HCT116 (cell line): ENCODE results near the gene GNG7. TPM values are rescaled to one million over a fixed set of nuclear protein-coding genes. Genes with fewer than 3 reads are reported as not detected.

Source experiments
- ATAC-seq: fragments of 200-7000 bp; cut with Tn5 transposase; 2 replicates; pipeline ENCODE4 v1.9.1; 2020; ENCODE audit warnings: mild to moderate bottlenecking, moderate library complexity
- BruUV-seq: library from RNA; stranded (reverse); fragments of 400-500 nt; replicated peaks from 2 replicates; lab custom pipeline; 2021; lab: Mats Ljungman, UMichigan
- CTCF ChIA-PET: fragments of 300-600 bp; sonication (Branson Sonifier 250); formaldehyde crosslinking; loops from one replicate; lab custom pipeline; 2021; ENCODE audit warnings: antibody characterized with exemption; lab: Charles Lee
- POLR2A ChIA-PET: fragments of 300-600, 350-600 bp; sonication (Branson Sonifier 250); formaldehyde crosslinking; loops from one replicate; lab custom pipeline; 2021; ENCODE audit warnings: antibody characterized with exemption; lab: Charles Lee
- RAD21 ChIA-PET, 2 experiments: fragments of 300-600 bp; sonication (Branson Sonifier 250); formaldehyde crosslinking; loops; one replicate each; lab custom pipeline; 2023; ENCODE audit warnings: low total read pairs in 2 of 2; ENCODE audit not compliant: uncharacterized antibody in 2 of 2, unreplicated experiment in 2 of 2, low non-redundant PET in 1 of 2; lab: Charles Lee
- DNase-seq: peaks from one replicate; pipeline ENCODE4 v3.0.0-alpha.2; 2010; ENCODE audit warnings: low read depth, low spot score
- H2AFZ ChIP-seq: fragments of 200-600 bp; shearing (Covaris generic), sonication (generic); 2 replicates; pipeline ENCODE4 v1.6.1; 2017; ENCODE audit warnings: low read depth, mixed run types, mixed read lengths, antibody characterized with exemption, low read length; ENCODE audit not compliant: poor library complexity, severe bottlenecking
- H3K27ac ChIP-seq: 2 replicates; pipeline ENCODE4 v1.5.1; 2012; ENCODE audit warnings: low read depth, low read length
- H3K27me3 ChIP-seq: fragments of 200-600 bp; sonication (generic); 2 replicates; pipeline ENCODE4 v1.6.1; 2016; ENCODE audit warnings: mixed run types, low read length, mixed read lengths; ENCODE audit not compliant: insufficient read depth
- H3K36me3 ChIP-seq, 2 experiments: fragments of 200-500 bp in 1 of 2; fragments of 200-600 bp in 1 of 2; sonication (Bioruptor generic) in 1 of 2; sonication (generic) in 1 of 2; 2 replicates each; pipeline versions ENCODE4 v1.5.1 to v1.6.1; 2014 to 2016; ENCODE audit warnings: low read length in 2 of 2, inconsistent platforms in 1 of 2, mixed read lengths in 1 of 2, mixed run types in 1 of 2; ENCODE audit not compliant: insufficient read depth in 2 of 2, control insufficient read depth in 1 of 2
- H3K4me1 ChIP-seq, 2 experiments: fragments of 200-600 bp in 1 of 2; sonication (generic) in 1 of 2; 2 replicates each; pipeline versions ENCODE4 v1.5.1 to v1.6.1; 2012 to 2017; ENCODE audit warnings: low read length in 2 of 2, inconsistent platforms in 1 of 2, mild to moderate bottlenecking in 1 of 2, mixed read lengths in 1 of 2, mixed run types in 1 of 2, moderate library complexity in 1 of 2; ENCODE audit not compliant: insufficient read depth in 2 of 2, control insufficient read depth in 1 of 2
- H3K4me2 ChIP-seq: fragments of 200-600 bp; sonication (generic); 2 replicates; pipeline ENCODE4 v1.6.1; 2017; ENCODE audit warnings: mixed run types, low read length, mixed read lengths
- H3K4me3 ChIP-seq, 2 experiments: fragments of 200-600 bp in 1 of 2; sonication (generic) in 1 of 2; replicated peaks in 1 of 2; 2 replicates each; pipeline ENCODE4 v1.5.1; 2011 to 2016; ENCODE audit warnings: low read length in 2 of 2, control low read depth in 1 of 2, low read depth in 1 of 2, mild to moderate bottlenecking in 1 of 2, mixed read lengths in 1 of 2, mixed run types in 1 of 2
- H3K79me2 ChIP-seq: fragments of 200-600 bp; sonication (generic); 2 replicates; pipeline ENCODE4 v1.6.1; 2017; ENCODE audit warnings: mild to moderate bottlenecking, mixed run types, low read length, moderate library complexity, mixed read lengths; ENCODE audit not compliant: insufficient read depth
- H3K9ac ChIP-seq: fragments of 200-600 bp; sonication (generic); 2 replicates; pipeline ENCODE4 v1.6.1; 2016; ENCODE audit warnings: low read length, mixed read lengths
- H3K9me2 ChIP-seq: fragments of 200-600 bp; sonication (generic), shearing (Covaris generic); 2 replicates; pipeline ENCODE4 v1.6.1; 2017; ENCODE audit warnings: mixed run types, mild to moderate bottlenecking, moderate library complexity; ENCODE audit not compliant: insufficient read depth
- H3K9me3 ChIP-seq, 2 experiments: fragments of 200-500 bp in 1 of 2; fragments of 200-600 bp in 1 of 2; sonication (Bioruptor generic) in 1 of 2; sonication (generic) in 1 of 2; 2 replicates each; pipeline ENCODE4 v1.6.1; 2014 to 2017; ENCODE audit warnings: low read length in 2 of 2, mixed read lengths in 2 of 2, inconsistent platforms in 1 of 2, low read depth in 1 of 2, mild to moderate bottlenecking in 1 of 2, mixed run types in 1 of 2, moderate library complexity in 1 of 2; ENCODE audit not compliant: control insufficient read depth in 1 of 2, insufficient read depth in 1 of 2
- H4K20me1 ChIP-seq: fragments of 200-600 bp; sonication (generic), shearing (Covaris generic); 2 replicates; pipeline ENCODE4 v1.6.1; 2017; ENCODE audit warnings: mixed run types, mild to moderate bottlenecking, moderate library complexity; ENCODE audit not compliant: insufficient read depth
- CBX3 ChIP-seq: IDR thresholded peaks from 2 replicates; pipeline ENCODE4 v1.6.1; 2012; ENCODE audit warnings: low read depth
- CEBPB ChIP-seq: IDR thresholded peaks from 2 replicates; pipeline ENCODE4 v1.6.1; 2012; ENCODE audit warnings: low read depth
- ELF1 ChIP-seq: IDR thresholded peaks from 2 replicates; pipeline ENCODE4 v1.6.1; 2012; ENCODE audit warnings: low read depth, borderline replicate concordance
- FOSL1 ChIP-seq: IDR thresholded peaks from 2 replicates; pipeline ENCODE4 v1.6.1; 2012; ENCODE audit warnings: low read depth
- JUND ChIP-seq: IDR thresholded peaks from 2 replicates; pipeline ENCODE4 v1.6.1; 2012
- POLR2A ChIP-seq: IDR thresholded peaks from 2 replicates; pipeline ENCODE4 v1.7.0; 2011; ENCODE audit warnings: borderline replicate concordance; ENCODE audit not compliant: insufficient read depth, insufficient read length; ENCODE audit errors: extremely low read depth
- RAD21 ChIP-seq: IDR thresholded peaks from 2 replicates; pipeline ENCODE4 v1.6.1; 2012; ENCODE audit warnings: low read depth, mild to moderate bottlenecking
- REST ChIP-seq: IDR thresholded peaks from 2 replicates; pipeline ENCODE4 v1.6.1; 2012; ENCODE audit warnings: low read depth
- SIN3A ChIP-seq: IDR thresholded peaks from 2 replicates; pipeline ENCODE4 v1.6.1; 2012; ENCODE audit warnings: low read depth
- SP1 ChIP-seq: IDR thresholded peaks from 2 replicates; pipeline ENCODE4 v1.6.1; 2012; ENCODE audit warnings: low read depth
- TCF7L2 ChIP-seq: IDR thresholded peaks from 2 replicates; pipeline ENCODE4 v1.7.0; 2011; ENCODE audit warnings: borderline replicate concordance, inconsistent platforms; ENCODE audit not compliant: insufficient read depth, insufficient read length; ENCODE audit errors: extremely low read depth
- YY1 ChIP-seq: IDR thresholded peaks from 2 replicates; pipeline ENCODE4 v1.6.1; 2011; ENCODE audit warnings: low read length, low read depth, moderate library complexity, mild to moderate bottlenecking; ENCODE audit not compliant: insufficient replicate concordance; ENCODE audit errors: extremely low read depth
- ZBTB33 ChIP-seq: IDR thresholded peaks from 2 replicates; pipeline ENCODE4 v1.6.1; 2011; ENCODE audit warnings: mild to moderate bottlenecking, low read length, moderate library complexity; ENCODE audit not compliant: insufficient replicate concordance; ENCODE audit errors: extremely low read depth
- ZFX ChIP-seq: fragments of 450-650 bp; IDR thresholded peaks from 2 replicates; pipeline ENCODE4 v1.6.1; 2017
- ZNF274 ChIP-seq: fragments of 200-500 bp; sonication (Bioruptor generic); IDR thresholded peaks from 2 replicates; pipeline ENCODE4 v1.6.1; 2014; ENCODE audit warnings: mild to moderate bottlenecking, low read depth, low read length, inconsistent platforms
- intact Hi-C: fragments of 100-400 bp; cut with micrococcal nuclease; formaldehyde crosslinking; loops from 2 replicates; pipeline ENCODE4 v1.10.0; 2022
- total RNA-seq: library from RNA; stranded (reverse); gene quantifications from one replicate; pipeline ENCODE4 v1.2.1, GENCODE V29; 2021; ENCODE audit not compliant: unreplicated experiment

GNG7 gene
- total RNA-seq, 1 experiment from 2014 or later = 11.3 TPM

- TF ChIP-seq ZBTB33 = no peak
- TF ChIP-seq SP1 = no peak
Measured at GRCh38 chr19:2690856-2691255, 11.6 kb downstream of the GNG7 start (continued).

- Histone ChIP-seq H3K4me1 (no peaks in the 10 kb centered on the region), H3K9me2 (no peaks in the 10 kb centered on the region), H3K27me3 (no peaks in the 10 kb centered on the region), H4K20me1 (no peaks in the 10 kb centered on the region), H3K27ac (no peak overlapping the region), H2AFZ (no peak overlapping the region)
- BruUV-seq = no TSS peak
- ChIA-PET POLR2A (no interaction called here), CTCF (no interaction called here)
- intact Hi-C loops = no loop called here
- DNase-seq = no peak
- TF ChIP-seq ZFX (no peak), CBX3 (no peak), JUND (no peak), SIN3A (no peak), ELF1 (no peak), RAD21 (no peak), TCF7L2 (no peak), POLR2A (no peak), ZNF274 (no peak), FOSL1 (no peak), YY1 (no peak), CEBPB (no peak), REST (no peak)
- TF ChIP-seq, all 23 proteins: peak for 0
- no peak for ATAC-seq
- Histone ChIP-seq H3K4me3 (no peak overlapping the region), H3K9me3 (no peaks in the 10 kb centered on the region), H3K79me2 (no peaks in the 10 kb centered on the region), H3K9ac (no peak overlapping the region), H3K36me3 (no peaks in the 10 kb centered on the region), H3K4me2 (no peak overlapping the region)
- RAD21 ChIA-PET = no interaction called here
Measured at GRCh38 chr19:2686360-2686759, 16.1 kb downstream of the GNG7 start.
